Adrenal gland (tissue), 5 donors: ENCODE results near the gene NTMT2.

ENCODE experiments used
- POLR2A ChIP-seq, 2 donors: fragments of 450-650 bp; IDR thresholded peaks; one replicate each; pipeline ENCODE4 v1.6.1; 2017; ENCODE audit warnings: antibody characterized with exemption in 2 of 2, mild to moderate bottlenecking in 2 of 2, moderate library complexity in 1 of 2
- TF ChIP-seq, protein P1 (sequence below), 6 experiments: fragments of 450-650 bp in 4 of 6; fragments of 200-600 bp in 2 of 6; sonication (generic) in 1 of 6; IDR thresholded peaks; 1 replicate in 5 of 6; 2 replicates in 1 of 6; pipeline versions ENCODE4 v1.5.1 to v1.8.0; 2016 to 2021; ENCODE audit warnings: antibody characterized with exemption in 6 of 6, mild to moderate bottlenecking in 2 of 6, moderate library complexity in 1 of 6
- donor health status: DM: no; HTN: no; CAD: no.

DNA sequence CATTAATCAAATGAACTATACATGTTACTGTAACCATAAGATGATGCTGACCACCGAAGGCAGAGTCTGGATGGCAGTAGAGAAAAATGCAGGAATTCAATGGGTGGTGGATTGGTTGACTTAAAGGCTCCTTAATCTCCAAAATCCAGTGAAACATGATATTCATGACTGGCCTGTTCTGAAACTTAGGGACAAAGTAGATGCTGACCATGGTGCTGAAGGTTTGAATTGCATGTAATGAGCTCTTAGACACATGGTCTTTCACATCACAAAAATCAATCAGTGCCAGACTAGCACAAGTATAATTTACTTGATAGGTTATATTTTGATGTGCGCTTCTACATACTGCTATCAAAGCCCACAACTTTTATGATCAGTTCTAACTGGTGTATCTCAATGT, 30.9 kb upstream of the NTMT2 start:
- no peak for TF ChIP-seq POLR2A (IDR thresholded peaks at IDR 0.05)
- TF ChIP-seq, protein P1, sequence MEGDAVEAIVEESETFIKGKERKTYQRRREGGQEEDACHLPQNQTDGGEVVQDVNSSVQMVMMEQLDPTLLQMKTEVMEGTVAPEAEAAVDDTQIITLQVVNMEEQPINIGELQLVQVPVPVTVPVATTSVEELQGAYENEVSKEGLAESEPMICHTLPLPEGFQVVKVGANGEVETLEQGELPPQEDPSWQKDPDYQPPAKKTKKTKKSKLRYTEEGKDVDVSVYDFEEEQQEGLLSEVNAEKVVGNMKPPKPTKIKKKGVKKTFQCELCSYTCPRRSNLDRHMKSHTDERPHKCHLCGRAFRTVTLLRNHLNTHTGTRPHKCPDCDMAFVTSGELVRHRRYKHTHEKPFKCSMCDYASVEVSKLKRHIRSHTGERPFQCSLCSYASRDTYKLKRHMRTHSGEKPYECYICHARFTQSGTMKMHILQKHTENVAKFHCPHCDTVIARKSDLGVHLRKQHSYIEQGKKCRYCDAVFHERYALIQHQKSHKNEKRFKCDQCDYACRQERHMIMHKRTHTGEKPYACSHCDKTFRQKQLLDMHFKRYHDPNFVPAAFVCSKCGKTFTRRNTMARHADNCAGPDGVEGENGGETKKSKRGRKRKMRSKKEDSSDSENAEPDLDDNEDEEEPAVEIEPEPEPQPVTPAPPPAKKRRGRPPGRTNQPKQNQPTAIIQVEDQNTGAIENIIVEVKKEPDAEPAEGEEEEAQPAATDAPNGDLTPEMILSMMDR (IDR thresholded peaks at IDR 0.05), result no peak
